ENCODE data around the gene ZNF134. TPM values are rescaled to one million over a fixed set of nuclear protein-coding genes. Genes with fewer than 3 reads are reported as not detected.

The ZNF134 gene
- total and polyA plus RNA-seq, 9 of the 15 experiments (the other 6 are each of a cell fraction or from before 2014, with no cell fraction given): 1.3 to 10.0 (median 5.7) TPM

GRCh38 chr19:57578487-57579205, 35.4 kb upstream of the ZNF134 start, which contains the start of gene ZNF416 (continued):
- TF ChIP-seq MYNN (IDR thresholded peaks at IDR 0.05): no peak
- TF ChIP-seq MYNN (CRISPR knock-in tag; IDR thresholded peaks at IDR 0.05): no peak
- TF ChIP-seq TRIM25 (IDR thresholded peaks at IDR 0.05; ENCODE audit: borderline replicate concordance): no peak
- no peak for TF ChIP-seq ZNF639 (CRISPR knock-in tag; conservative IDR thresholded peaks at IDR 0.05 in 1 of 2, IDR thresholded peaks at IDR 0.05 in 1 of 2)
- peak; percentile 91 for TF ChIP-seq ZBTB40 (IDR thresholded peaks at IDR 0.05)
- no peak for TF ChIP-seq ZBTB40 (CRISPR knock-in tag; IDR thresholded peaks at IDR 0.05)
- TF ChIP-seq CTCF (IDR thresholded peaks at IDR 0.05 in 2 of 3, conservative IDR thresholded peaks at IDR 0.05 in 1 of 3; ENCODE audit: insufficient read depth in 2 of 3, low read depth in 1 of 3, low read length in 3 of 3): peak; percentile 19 to 35 (median 23); a peak in 2 of 6 replicates
- TF ChIP-seq GMEB1 (CRISPR knock-in tag; IDR thresholded peaks at IDR 0.05): peak; percentile 53; the same call in 1 of the 2 replicates
- TF ChIP-seq ATF1 (CRISPR knock-in tag; IDR thresholded peaks at IDR 0.05): no peak
- peak; percentile 80 for TF ChIP-seq ATF1 (tag; IDR thresholded peaks at IDR 0.05)
- no peak for TF ChIP-seq ZNF347 (CRISPR knock-in tag; IDR thresholded peaks at IDR 0.05; ENCODE audit: low read depth)
